GM21367 (cell line): ENCODE measurements around the gene PCDHGA11.
"Not testable (repeated sequence)": the region's sequence is repeated elsewhere in the genome, so short reads cannot be mapped to it uniquely, and the experiment has no call there.

Experiments
- ATAC-seq: cut with Tn5 transposase; IDR thresholded peaks from one replicate; pipeline ENCODE4 v1.9.1; 2021; ENCODE audit not compliant: unreplicated experiment

The PCDHGA11 gene

GRCh38 chr5:141430332-141431113, 9.7 kb downstream of the PCDHGA11 start, which contains the start of gene PCDHGA12:
TSS of gene PCDHGA12 (plus strand) at chr5:141430507. CDS start at chr5:141430760, 253 bp downstream.
- ATAC-seq = no peak

GRCh38 chr5:141431286-141431685, 10.4 kb downstream of the PCDHGA11 start:
- ATAC-seq = no peak

DNA sequence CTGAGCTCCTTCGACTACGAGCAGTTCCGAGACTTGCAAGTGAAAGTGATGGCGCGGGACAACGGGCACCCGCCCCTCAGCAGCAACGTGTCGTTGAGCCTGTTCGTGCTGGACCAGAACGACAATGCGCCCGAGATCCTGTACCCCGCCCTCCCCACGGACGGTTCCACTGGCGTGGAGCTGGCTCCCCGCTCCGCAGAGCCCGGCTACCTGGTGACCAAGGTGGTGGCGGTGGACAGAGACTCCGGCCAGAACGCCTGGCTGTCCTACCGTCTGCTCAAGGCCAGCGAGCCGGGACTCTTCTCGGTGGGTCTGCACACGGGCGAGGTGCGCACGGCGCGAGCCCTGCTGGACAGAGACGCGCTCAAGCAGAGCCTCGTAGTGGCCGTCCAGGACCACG, 11.5 kb downstream of the PCDHGA11 start:
- not testable (repeated sequence) for ATAC-seq

DNA sequence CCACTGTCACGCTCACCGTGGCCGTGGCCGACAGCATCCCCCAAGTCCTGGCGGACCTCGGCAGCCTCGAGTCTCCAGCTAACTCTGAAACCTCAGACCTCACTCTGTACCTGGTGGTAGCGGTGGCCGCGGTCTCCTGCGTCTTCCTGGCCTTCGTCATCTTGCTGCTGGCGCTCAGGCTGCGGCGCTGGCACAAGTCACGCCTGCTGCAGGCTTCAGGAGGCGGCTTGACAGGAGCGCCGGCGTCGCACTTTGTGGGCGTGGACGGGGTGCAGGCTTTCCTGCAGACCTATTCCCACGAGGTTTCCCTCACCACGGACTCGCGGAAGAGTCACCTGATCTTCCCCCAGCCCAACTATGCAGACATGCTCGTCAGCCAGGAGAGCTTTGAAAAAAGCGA, 11.9 kb downstream of the PCDHGA11 start:
- not testable (repeated sequence) for ATAC-seq

DNA sequence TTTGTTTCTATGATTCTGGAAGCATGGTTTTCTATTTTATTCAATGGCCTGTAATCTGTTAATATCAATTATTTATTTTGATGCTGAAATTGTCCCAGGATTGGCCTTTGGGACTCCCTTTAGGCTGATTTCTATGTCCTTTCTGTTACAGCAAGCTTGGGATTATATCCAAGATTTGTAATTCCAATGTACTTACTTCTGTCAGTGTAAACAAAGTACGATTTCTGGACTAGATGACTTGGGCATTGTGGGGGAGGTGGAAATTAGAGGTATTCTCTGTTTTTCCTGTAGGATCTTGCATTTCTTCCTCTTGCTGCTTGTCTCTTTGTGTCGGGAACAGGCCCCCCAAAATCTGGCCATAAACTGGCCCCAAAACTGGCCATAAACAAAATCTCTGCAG, 13.2 kb downstream of the PCDHGA11 start:
- no peak for ATAC-seq

DNA sequence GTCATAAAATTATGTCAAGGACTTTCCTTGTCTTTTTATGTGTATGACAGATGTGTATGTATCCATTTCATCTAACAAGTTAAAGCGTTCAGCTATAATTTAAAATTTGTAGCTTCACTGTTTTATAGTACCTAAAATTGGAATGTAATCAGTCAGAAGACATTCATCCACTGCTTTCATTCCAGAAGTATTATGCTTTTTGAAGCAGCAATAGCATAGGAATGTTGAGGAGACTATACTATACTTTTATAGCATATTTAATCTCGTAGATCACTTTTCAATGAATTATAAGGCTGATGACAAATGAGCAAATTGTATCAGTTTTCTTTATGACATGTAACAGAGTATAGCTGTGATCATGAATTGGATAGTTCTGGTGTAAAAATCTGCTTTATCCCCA, 16.4 kb downstream of the PCDHGA11 start:
- no peak for ATAC-seq

DNA sequence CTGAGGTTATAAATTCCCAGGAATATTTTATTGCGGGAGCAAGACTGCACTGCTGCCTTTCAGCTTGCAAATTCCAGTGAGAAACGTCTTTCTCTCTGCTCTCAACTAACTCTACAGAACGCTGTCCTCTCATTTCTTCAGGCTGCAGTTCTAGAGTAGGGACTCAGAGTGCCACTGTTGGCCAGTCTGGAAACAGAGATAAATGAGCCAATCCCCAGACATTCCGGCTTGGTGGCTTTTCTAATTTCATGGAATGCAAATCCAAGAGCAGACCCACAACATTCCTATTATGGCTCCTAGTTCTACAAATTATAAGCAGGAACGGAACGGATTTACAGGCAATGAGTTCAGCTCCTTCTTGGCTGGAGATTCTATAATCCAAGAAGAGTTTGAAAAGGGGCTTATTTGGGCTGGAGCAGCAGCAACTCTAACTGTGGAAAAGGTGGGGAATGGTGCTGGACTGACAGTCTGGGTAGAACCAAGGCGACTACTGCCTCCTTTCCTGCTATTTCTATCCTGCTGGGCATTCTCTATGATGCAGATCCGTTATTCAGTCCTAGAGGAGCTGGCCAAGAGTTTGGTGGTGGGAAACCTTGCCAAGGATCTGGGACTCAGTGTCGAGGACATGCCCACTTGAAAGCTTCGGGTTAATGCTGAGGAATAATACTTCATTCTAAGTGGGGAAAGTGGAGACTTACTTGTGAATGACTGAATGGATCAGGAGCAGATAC, 18.7 kb downstream of the PCDHGA11 start:
- no peak for ATAC-seq

GRCh38 chr5:141440341-141440740, 19.5 kb downstream of the PCDHGA11 start:
- ATAC-seq = no peak

DNA sequence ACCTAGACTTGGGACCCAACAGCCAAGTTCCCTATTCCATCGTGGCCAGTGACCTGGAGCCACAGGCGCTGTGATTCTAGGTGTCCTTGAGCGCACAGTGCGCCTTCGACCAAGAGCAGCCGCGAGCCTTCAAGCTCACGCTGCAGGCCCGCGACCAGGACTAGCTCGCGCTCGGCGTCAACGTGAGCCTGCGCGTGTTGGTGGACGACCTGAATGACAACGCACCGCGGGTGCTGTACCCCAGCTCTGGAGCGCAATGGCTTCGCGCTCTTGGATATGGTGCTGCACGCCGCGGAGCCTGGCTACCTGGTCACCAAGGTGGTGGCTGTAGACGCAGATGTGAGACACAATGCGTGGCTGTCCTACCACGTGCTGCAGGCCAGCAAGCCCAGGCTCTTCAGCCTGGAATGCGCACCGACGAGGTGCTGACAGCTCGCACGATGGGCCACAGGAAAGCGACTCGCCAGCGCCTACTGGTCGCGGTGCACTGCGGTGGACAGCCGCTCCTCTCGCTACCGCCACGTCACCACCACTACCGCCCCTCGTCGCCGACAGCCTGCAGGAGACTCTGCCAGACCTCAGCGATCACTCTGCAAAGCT, 20.8 kb downstream of the PCDHGA11 start:
- no peak for ATAC-seq

DNA sequence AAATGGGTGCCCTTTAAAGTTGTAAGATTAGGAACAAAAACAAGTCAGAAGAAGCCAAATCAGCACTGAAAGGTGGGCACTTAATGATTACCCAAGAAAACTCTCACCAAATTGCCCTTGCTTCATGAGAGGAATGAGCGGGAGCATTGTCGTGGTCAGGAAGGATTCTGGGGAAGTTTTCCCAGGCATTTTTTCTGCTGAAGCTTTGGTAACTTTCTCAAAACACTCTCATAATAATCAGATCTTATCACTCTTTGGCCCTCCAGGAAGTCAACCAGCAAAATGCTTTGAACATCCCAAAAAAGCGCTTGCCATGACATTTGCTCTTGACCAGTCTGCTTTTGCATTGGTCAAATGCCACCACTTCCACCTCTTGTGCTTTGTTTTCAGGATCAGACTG, 44.5 kb downstream of the PCDHGA11 start:
- no peak for ATAC-seq
